Liver (tissue), 9 donors: ENCODE measurements around the gene TMPRSS9. TPM values are rescaled to one million over a fixed set of nuclear protein-coding genes. Genes with fewer than 3 reads are reported as not detected.

Source experiments
- DNase-seq: peaks from one replicate; pipeline ENCODE4 v3.0.0-alpha.2; 2017; ENCODE audit warnings: low spot score
- H3K27ac ChIP-seq, 2 donors: one replicate each; pipeline ENCODE4 v1.7.0; 2013; ENCODE audit warnings: inconsistent platforms in 2 of 2, low read length in 2 of 2, control low read depth in 1 of 2, low read depth in 1 of 2, mild to moderate bottlenecking in 1 of 2
- H3K27me3 ChIP-seq, 4 donors: one replicate each; pipeline versions ENCODE4 v1.6.1 to v1.7.0; 2013; ENCODE audit warnings: low read length in 3 of 4, inconsistent platforms in 1 of 4, mild to moderate bottlenecking in 1 of 4, moderate library complexity in 1 of 4; ENCODE audit not compliant: control insufficient read depth in 4 of 4, insufficient read depth in 4 of 4
- H3K36me3 ChIP-seq, 4 donors: one replicate each; pipeline versions ENCODE4 v1.6.1 to v1.7.0; 2013; ENCODE audit warnings: low read length in 3 of 4, mild to moderate bottlenecking in 3 of 4, low read depth in 1 of 4, moderate library complexity in 1 of 4; ENCODE audit not compliant: control insufficient read depth in 4 of 4, insufficient read depth in 3 of 4
- H3K4me1 ChIP-seq, 4 donors: one replicate each; pipeline versions ENCODE4 v1.6.1 to v1.7.0; 2013; ENCODE audit warnings: low read length in 3 of 4, mild to moderate bottlenecking in 3 of 4, moderate library complexity in 1 of 4; ENCODE audit not compliant: control insufficient read depth in 4 of 4, insufficient read depth in 4 of 4
- H3K4me3 ChIP-seq, 3 donors: one replicate each; pipeline versions ENCODE4 v1.6.1 to v1.7.0; 2013; ENCODE audit warnings: low read length in 3 of 3, control low read depth in 1 of 3, low read depth in 1 of 3, mild to moderate bottlenecking in 1 of 3
- H3K9ac ChIP-seq, 2 donors: one replicate each; pipeline ENCODE4 v1.7.0; 2013; ENCODE audit warnings: low read length in 2 of 2, mild to moderate bottlenecking in 2 of 2, moderate library complexity in 2 of 2, control low read depth in 1 of 2, low read depth in 1 of 2
- H3K9me3 ChIP-seq, 4 donors: one replicate each; pipeline versions ENCODE4 v1.6.1 to v1.7.0; 2013; ENCODE audit warnings: low read length in 3 of 4; ENCODE audit not compliant: control insufficient read depth in 4 of 4
- EGR1 ChIP-seq, 2 donors: IDR thresholded peaks; 2 replicates each; pipeline ENCODE4 v1.6.1; 2016 to 2018; ENCODE audit warnings: antibody characterized with exemption in 2 of 2, low read depth in 2 of 2
- FOXA1 ChIP-seq: IDR thresholded peaks from 2 replicates; pipeline ENCODE4 v1.6.1; 2016; ENCODE audit warnings: antibody characterized with exemption
- FOXA2 ChIP-seq: IDR thresholded peaks from 2 replicates; pipeline ENCODE4 v1.6.1; 2016; ENCODE audit warnings: antibody characterized with exemption
- HNF4A ChIP-seq, 2 donors: conservative IDR thresholded peaks; 2 replicates each; pipeline ENCODE4 v1.6.1; 2016; ENCODE audit warnings: antibody characterized with exemption in 2 of 2, mild to moderate bottlenecking in 2 of 2
- JUND ChIP-seq, 2 donors: IDR thresholded peaks; 2 replicates each; pipeline ENCODE4 v1.6.1; 2016; ENCODE audit warnings: antibody characterized with exemption in 2 of 2
- NR2F2 ChIP-seq: IDR thresholded peaks from 2 replicates; pipeline ENCODE4 v1.6.1; 2016; ENCODE audit warnings: antibody characterized with exemption
- RXRA ChIP-seq, 2 donors: IDR thresholded peaks; 2 replicates each; pipeline ENCODE4 v1.6.1; 2017 to 2018; ENCODE audit warnings: antibody characterized with exemption in 2 of 2, mild to moderate bottlenecking in 1 of 2
- TAF1 ChIP-seq: conservative IDR thresholded peaks from 2 replicates; pipeline ENCODE4 v1.6.1; 2016; ENCODE audit warnings: antibody characterized with exemption, mild to moderate bottlenecking
- YY1 ChIP-seq: IDR thresholded peaks from 2 replicates; pipeline ENCODE4 v1.6.1; 2016; ENCODE audit warnings: antibody characterized with exemption, mild to moderate bottlenecking
- WGBS: extraction: QIAGEN DNeasy Blood & Tissue Kit; methylation state at CpG from one replicate; pipeline ENCODE4 v1.1.7; 2013; 5-methylcytosine and 5-hydroxymethylcytosine counted together
- polyA plus RNA-seq, 2 donors: library from polyadenylated mRNA; stranded (reverse) in 1 of 2; unstranded in 1 of 2; fragments of 200-250 nt in 1 of 2; fragments of >200 nt in 1 of 2; fragmentation: Nextera tagmentation in 1 of 2; extraction: Ambion mirVana in 1 of 2; gene quantifications; one replicate each; pipeline versions ENCODE4 v1.2.1 to v1.2.3, GENCODE V29; 2013 to 2015
- total RNA-seq, 2 donors: library from RNA; depleted of rRNA; stranded (reverse); fragments of >200 nt; gene quantifications; one replicate each; pipeline ENCODE4 v1.2.3, GENCODE V29; 2014
- TF ChIP-seq, protein P1 (sequence below): IDR thresholded peaks from 2 replicates; pipeline ENCODE4 v1.6.1; 2016; ENCODE audit warnings: antibody characterized with exemption
- TF ChIP-seq, protein P2 (sequence below): fragments of 150-350 bp; IDR thresholded peaks from 2 replicates; pipeline ENCODE4 v1.5.1; 2017; ENCODE audit warnings: improper control_type of control experiment, low read depth, low read length; ENCODE audit not compliant: missing input control
- TF ChIP-seq, protein P3 (sequence below): IDR thresholded peaks from 2 replicates; pipeline ENCODE4 v1.6.1; 2016; ENCODE audit warnings: antibody characterized with exemption, mild to moderate bottlenecking
- donor health status: healthy.
- donor health status: healthy.
- donor health status: healthy.
- donor health status: healthy.
- donor health status: healthy.

Gene TMPRSS9
- total and polyA plus RNA-seq, 4 donors: 0.39 to 24.8 (median 1.5) TPM

DNA sequence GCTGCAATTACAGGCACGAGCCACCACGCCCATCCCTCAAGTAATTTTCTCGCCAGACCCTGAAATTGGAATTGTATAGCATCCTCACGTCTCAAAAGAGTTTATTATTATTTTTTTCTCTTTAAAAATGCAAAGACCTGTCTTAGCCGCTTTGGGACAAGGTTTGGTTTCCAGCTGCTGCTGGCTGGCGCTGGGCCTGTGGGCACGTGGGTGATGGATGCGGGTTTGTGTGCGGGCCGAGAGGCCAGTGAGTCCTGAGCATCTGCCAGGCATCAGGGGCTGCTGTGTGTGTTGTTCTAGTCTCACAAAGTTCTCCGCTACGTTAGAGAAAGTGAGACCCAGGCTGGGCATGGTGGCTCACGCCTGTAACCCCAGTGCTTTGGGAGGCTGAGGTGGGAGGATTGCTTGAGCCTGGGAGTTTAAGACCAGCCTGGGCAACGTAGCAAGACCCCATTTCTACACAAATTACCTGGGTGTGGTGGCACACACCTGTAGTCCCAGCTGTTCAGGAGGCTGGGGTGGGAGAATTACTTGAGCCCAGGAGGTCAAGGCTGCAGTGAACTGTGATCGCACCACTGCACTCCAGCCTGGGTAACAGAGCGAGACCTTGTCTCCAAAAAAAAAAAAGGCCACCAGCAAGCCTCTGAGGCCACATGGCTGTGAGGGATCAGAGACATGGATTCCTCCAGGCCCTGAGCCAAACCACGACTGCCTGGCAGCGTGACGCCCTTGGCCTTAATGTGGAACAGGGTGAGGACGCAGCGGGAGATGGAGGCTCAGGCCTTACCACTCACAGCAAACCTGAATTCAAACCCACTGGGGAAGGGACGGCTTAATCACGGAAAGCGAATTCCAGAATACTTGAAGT is 4.7 kb upstream of the TMPRSS9 start:
- Histone ChIP-seq H3K27me3 (no peaks in the 10 kb centered on the region), H3K9ac (no peak overlapping the region), H3K9me3 (no peaks in the 10 kb centered on the region), H3K4me3 (no peak overlapping the region), H3K4me1 (no peaks in the 10 kb centered on the region), H3K27ac (no peak overlapping the region), H3K36me3 (peaks cover 0 to 15% (median 10%) of the 10 kb centered on the region in 4 donors)
- TF ChIP-seq RXRA (IDR thresholded peaks at IDR 0.05) (no peak), JUND (IDR thresholded peaks at IDR 0.05) (no peak), NR2F2 (no peak), FOXA1 (no peak)
- 91% methylated on average over 24 of the region's 24 CpGs for WGBS
- DNase-seq: no peak

DNA sequence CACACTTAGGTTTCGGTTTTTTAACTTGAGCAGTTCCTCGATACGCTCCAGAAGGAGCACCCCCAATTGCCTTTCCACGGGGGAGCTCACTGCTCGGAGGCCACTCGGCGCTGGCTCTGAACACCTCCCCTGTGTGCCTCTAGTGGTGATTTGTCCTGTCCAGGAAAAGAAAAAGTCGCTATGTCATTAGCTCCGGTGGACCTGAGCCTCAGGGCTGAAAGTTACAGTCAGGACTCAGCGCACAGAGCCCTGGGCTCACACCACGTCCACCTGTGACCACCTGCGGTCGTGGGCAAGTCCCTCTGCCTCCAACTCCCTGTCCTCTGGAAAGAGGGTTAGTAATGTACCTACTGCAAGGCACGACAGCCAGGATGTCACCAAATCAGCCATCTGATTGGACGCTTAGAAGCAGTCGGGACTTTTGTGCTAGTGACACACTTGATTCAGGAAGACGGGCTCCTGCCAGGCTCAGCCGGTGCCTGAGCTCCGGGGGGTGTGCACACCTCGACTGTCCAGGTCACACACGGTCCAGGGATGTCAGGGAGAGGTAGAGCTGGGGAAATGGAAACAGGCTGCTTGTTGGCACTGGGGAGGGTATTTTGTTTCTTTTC is 3.9 kb upstream of the TMPRSS9 start:
- Histone ChIP-seq H3K27me3 (no peaks in the 10 kb centered on the region), H3K9me3 (no peaks in the 10 kb centered on the region), H3K4me1 (no peaks in the 10 kb centered on the region), H3K27ac (no peak overlapping the region), H3K9ac (no peak overlapping the region), H3K36me3 (peaks cover 0 to 13% (median 7%) of the 10 kb centered on the region in 4 donors), H3K4me3 (no peak overlapping the region)
- 85% methylated on average over 21 of the region's 21 CpGs for WGBS
- DNase-seq: no peak
- TF ChIP-seq RXRA (IDR thresholded peaks at IDR 0.05) (no peak), HNF4A (conservative IDR thresholded peaks at IDR 0.05) (no peak)

DNA sequence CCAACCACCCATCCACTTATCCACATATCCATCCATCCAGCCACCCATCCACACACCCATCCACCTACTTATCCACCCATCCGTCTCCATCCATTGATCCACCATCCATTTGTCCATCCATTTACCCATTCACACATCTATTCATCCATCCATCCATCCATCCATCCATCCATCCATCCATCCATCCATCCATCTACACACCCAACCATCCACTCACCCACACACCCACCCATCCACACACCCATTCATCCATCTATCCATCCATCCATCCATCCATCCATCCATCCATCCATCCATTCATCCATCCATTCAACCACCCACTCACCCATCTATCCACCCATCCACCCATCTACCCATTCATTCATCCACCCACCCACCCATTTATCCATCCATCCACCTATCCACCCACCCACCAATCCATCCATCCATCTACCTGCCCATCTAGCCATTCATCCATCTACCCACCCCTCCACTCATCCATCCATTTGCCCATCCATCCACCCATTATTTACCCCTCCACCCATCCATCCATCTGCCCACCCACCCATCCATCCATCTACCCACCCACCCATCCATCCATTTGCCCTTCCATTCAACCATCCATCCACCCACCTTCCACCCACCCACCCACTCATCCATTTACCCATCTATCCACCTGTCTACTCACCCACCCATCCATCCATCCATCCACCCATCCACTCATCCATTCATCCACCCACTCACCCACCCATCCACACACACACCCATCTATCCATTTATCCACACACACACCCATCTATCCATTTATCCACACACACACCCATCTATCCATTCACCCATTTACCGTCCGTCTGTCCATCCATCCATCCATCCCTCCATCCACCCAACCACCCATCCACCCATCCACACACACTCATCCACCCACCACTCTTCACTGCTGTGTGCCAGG is 2.5 kb upstream of the TMPRSS9 start:
- Histone ChIP-seq H3K4me1 (no peaks in the 10 kb centered on the region), H3K9me3 (no peaks in the 10 kb centered on the region), H3K4me3 (no peak overlapping the region), H3K27me3 (peaks cover 0 to 8% (median 0%) of the 10 kb centered on the region in 4 donors), H3K9ac (no peak overlapping the region), H3K27ac (no peak overlapping the region), H3K36me3 (peaks cover 0 to 11% (median 5%) of the 10 kb centered on the region in 4 donors)
- TF ChIP-seq RXRA (IDR thresholded peaks at IDR 0.05): no peak
- TF ChIP-seq TAF1: no peak
- no peak for TF ChIP-seq FOXA2
- TF ChIP-seq, protein P1, sequence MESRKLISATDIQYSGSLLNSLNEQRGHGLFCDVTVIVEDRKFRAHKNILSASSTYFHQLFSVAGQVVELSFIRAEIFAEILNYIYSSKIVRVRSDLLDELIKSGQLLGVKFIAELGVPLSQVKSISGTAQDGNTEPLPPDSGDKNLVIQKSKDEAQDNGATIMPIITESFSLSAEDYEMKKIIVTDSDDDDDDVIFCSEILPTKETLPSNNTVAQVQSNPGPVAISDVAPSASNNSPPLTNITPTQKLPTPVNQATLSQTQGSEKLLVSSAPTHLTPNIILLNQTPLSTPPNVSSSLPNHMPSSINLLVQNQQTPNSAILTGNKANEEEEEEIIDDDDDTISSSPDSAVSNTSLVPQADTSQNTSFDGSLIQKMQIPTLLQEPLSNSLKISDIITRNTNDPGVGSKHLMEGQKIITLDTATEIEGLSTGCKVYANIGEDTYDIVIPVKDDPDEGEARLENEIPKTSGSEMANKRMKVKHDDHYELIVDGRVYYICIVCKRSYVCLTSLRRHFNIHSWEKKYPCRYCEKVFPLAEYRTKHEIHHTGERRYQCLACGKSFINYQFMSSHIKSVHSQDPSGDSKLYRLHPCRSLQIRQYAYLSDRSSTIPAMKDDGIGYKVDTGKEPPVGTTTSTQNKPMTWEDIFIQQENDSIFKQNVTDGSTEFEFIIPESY: no peak
- no peak for TF ChIP-seq JUND (IDR thresholded peaks at IDR 0.05)
- TF ChIP-seq YY1: no peak
- TF ChIP-seq, protein P2, sequence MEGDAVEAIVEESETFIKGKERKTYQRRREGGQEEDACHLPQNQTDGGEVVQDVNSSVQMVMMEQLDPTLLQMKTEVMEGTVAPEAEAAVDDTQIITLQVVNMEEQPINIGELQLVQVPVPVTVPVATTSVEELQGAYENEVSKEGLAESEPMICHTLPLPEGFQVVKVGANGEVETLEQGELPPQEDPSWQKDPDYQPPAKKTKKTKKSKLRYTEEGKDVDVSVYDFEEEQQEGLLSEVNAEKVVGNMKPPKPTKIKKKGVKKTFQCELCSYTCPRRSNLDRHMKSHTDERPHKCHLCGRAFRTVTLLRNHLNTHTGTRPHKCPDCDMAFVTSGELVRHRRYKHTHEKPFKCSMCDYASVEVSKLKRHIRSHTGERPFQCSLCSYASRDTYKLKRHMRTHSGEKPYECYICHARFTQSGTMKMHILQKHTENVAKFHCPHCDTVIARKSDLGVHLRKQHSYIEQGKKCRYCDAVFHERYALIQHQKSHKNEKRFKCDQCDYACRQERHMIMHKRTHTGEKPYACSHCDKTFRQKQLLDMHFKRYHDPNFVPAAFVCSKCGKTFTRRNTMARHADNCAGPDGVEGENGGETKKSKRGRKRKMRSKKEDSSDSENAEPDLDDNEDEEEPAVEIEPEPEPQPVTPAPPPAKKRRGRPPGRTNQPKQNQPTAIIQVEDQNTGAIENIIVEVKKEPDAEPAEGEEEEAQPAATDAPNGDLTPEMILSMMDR: no peak
- no peak for TF ChIP-seq EGR1 (IDR thresholded peaks at IDR 0.05; ENCODE audit: low read depth in 2 of 2)
- TF ChIP-seq, protein P3, sequence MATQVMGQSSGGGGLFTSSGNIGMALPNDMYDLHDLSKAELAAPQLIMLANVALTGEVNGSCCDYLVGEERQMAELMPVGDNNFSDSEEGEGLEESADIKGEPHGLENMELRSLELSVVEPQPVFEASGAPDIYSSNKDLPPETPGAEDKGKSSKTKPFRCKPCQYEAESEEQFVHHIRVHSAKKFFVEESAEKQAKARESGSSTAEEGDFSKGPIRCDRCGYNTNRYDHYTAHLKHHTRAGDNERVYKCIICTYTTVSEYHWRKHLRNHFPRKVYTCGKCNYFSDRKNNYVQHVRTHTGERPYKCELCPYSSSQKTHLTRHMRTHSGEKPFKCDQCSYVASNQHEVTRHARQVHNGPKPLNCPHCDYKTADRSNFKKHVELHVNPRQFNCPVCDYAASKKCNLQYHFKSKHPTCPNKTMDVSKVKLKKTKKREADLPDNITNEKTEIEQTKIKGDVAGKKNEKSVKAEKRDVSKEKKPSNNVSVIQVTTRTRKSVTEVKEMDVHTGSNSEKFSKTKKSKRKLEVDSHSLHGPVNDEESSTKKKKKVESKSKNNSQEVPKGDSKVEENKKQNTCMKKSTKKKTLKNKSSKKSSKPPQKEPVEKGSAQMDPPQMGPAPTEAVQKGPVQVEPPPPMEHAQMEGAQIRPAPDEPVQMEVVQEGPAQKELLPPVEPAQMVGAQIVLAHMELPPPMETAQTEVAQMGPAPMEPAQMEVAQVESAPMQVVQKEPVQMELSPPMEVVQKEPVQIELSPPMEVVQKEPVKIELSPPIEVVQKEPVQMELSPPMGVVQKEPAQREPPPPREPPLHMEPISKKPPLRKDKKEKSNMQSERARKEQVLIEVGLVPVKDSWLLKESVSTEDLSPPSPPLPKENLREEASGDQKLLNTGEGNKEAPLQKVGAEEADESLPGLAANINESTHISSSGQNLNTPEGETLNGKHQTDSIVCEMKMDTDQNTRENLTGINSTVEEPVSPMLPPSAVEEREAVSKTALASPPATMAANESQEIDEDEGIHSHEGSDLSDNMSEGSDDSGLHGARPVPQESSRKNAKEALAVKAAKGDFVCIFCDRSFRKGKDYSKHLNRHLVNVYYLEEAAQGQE: no peak
- no peak for DNase-seq
- WGBS: 93% methylated on average over 3 of the region's 3 CpGs
